DMS53 (cell line): ENCODE data around the gene LSM7.

Source experiments
- DNase-seq: peaks from one replicate; lab custom pipeline; 2025; lab: John Stamatoyannopoulos, UW

LSM7 gene

DNA sequence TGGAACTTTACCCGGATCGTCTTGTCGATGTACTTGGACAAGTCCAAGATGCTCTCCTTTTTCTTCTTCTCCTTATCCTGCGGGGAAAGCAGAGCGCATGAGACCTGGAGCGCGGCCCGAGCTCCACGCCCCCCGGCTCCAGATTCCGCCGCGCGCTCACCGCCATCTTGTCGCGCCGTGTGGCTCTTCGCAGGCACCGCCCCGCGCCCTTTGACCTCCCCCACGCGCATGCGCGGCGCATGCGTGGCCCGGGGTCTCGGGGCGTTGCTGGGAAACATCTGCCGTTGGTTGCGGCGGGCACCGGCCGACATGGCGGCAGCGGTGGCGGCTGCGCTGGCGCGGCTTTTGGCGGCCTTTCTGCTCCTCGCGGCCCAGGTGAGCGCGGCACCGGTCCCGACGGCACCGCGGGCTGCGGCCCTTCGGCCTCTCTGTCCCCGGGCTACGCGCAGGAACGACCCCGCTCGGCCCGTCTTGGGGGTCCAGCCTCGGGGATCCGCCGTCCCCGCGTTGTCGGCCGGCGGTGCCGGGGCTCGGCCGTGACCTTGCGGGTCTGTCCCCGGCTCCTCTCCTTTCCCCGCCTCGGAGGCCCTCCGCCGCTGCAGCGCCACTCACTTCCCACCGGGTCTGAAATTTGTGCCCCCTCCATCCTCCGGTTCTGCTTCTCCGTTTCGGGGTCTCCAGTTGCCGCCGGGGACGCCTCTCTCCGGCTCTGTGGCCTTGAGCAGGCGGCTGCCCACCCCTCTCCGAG lies at the start of gene LSM7, which contains the start of gene SPPL2B:
Gene LSM7 (minus strand): TSS at position 186 of the 748 bp plus-strand sequence. CDS start 20 bp downstream, at position 166.
Gene SPPL2B (plus strand): TSS at position 284 of the 748 bp plus-strand sequence. CDS start 26 bp downstream, at position 310.
- DNase-seq = peak; percentile 91

DNA sequence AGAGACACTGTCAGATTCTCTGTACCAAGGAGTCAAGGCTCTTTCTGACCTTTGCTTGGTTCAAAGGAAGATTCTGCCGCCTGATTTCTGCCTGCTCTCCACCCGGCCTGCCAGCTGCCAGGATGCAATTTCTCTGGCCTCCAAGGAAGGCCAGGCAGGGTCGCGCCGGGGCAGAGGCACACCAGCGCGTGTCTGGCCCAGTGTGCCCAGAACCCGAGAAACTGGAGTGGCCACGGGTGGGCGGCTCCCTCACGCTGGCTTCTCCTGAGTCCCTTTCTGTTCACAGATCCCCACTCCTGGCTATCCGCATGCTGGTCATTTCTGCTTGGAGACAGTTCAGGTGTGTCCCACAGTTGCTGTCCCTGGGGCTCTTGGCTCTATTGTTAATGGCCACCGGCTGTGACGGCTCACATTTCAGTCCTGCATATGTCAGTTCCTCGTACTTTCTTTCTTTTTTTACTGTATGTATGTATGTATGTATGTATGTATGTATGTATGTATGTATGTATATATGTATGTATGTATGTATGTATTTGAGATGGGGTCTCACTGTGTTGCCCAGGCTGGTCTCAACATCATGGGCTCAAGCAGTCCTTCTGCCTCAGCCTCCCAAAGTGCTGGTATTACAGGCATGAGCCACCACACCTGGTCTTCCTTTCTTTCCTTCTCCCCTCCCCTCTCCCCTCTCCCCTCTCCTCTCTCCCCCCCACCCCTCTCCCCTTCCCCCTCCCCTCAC lies 48.6 kb upstream of the LSM7 start:
- peak; percentile 65 for DNase-seq

DNA sequence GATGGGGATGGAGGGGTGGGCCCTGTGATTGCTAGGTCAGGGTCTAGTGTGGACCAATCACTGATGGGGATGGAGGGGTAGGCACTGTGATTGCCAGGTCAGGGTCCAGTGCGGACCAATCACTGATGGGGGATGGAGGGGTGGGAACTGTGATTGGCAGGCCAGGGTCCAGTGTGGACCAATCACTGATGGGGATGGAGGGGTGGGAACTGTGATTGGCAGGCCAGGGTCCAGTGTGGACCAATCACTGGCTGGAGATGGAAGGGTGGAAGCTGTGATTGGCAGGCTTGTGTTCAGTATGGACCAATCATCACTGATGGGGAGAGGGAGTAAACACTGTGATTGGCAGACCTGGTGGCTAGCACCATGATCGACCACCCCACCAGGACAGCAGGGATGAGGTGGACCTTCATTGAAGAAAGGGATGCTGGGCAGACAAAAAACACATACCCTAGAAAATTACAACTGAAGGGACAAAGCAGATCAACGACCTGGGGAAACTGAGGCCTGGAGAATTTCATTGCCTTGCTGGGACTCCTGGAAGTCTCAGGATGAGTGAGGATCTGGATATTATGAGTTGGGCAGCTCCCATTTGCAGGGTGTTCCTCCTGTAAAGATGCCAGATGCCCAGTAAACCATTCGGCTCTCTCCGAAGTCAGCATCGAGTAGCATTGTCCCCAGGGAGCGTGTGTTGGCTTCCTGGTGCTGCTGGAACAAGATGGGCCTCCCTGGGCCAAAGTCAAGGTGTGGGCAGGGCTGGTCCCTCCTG lies 47.2 kb upstream of the LSM7 start:
- DNase-seq = no peak

DNA sequence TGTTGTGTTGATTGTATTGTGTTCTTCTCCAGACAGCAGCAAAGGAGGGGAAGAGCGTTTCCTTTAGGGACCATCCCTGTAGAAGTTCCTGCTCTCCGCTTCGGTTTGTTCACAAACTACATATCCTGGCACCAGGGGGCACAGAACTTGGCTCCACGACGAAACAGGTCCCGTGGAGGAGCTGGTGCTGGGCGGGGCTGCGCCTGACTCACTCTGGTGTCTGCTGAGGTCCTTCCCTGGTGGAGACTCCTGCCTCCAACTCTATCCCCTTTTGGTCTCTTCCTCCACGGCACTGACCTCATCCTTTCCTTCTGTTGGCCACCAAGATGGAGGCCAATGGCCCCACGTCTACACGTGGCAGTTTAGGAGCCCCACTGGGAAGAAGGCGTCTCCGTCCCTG lies 46.4 kb upstream of the LSM7 start:
- DNase-seq = no peak

DNA sequence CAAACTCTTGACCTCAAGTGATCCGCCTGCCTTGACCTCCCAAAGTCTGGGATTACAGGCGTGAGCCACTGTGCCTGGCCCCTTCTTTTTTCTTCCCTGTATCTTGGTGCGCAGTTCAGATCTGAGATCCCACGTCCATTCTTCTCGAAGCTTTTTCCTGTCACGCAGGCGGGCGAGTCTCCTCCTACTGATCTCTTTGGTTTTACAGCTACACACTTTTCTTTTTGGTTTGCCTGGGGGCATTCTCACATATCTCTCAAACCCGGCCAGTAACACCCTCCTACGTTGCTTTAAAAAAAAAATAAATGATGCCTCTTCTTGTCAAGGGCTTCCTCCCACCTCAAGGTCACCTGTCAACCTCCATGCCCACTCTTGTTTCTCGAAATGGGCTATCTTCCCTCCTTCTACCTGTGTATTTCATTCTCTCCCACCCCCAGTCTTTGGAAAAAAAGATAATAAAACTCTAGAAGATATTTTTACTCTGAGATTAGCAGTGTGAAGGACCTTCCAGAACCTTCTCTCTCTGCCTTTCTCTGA lies 43.8 kb upstream of the LSM7 start:
- no peak for DNase-seq

DNA sequence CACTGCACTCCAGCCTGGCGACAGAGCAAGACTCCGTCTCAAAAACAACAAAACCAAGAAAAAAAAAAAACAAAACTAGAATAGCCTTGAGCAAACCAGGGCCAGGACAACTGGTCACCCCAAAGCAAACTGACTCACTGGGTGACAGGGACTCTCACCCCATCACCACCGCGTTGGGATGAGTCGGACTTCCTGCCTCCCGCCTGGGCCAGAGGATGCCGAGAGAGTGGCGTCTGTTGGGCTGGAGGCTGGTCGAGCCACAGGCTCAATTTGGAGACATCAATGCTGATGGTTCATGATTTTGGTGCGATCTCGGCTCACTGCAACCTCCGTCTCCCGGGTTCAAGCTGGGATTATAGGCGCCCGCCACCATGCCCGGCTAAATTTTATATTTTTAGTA lies 43.3 kb upstream of the LSM7 start:
- no peak for DNase-seq

DNA sequence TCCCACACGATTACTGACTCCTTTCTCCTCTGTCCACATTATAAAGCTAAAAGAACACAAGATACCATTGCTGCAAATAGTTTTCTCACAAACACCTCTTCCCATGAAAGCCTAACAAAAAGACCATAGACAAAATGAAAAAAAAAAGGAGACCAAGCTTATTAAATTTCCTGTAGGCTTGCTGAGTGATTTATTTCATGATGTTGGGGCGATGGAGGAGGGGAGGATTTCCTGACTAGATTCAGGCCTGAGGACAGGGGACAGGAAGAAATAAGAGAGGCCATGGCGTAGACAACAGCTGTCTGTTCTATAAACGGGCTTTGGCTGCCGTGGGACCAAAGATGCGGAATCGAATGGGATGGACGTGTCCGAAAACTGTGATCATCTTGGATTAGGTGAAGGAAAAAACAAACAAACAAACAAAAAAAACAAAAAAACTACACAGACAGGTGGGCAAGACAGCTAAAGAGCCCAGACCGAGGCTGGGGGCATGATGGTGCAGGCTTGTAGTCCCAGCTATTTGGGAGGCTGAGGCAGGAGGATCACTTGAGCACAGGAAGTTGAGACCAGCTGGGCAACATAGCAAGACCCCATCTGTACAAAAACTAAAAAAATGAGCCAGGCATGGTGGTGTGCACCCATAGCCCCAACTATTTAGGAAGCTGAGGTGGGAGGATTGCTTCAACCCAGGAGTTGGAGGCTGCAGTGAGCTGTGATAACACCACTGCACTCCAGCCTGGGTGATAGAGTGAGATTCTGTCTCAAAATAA lies 37.0 kb upstream of the LSM7 start:
- no peak for DNase-seq

DNA sequence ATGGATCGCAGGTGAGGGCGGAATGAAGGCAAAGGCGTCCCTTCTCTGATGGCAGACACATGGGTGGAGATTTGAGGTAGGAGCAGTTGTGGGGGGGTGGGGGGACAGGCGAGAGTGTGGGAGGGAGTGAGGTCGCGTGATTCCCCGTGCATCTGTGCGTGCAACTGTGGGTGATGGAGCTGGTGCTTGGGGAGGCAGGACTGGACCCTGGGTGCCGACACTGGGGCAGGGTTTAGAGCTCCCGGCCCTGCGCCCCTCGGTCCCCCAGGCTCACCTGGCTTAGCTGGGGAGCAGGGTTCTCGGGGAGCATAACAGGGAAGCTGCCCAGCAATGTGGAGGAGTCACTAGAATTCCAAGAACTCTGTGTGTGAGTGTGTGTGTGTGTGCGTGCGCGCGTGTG lies 35.0 kb upstream of the LSM7 start:
- no peak for DNase-seq

DNA sequence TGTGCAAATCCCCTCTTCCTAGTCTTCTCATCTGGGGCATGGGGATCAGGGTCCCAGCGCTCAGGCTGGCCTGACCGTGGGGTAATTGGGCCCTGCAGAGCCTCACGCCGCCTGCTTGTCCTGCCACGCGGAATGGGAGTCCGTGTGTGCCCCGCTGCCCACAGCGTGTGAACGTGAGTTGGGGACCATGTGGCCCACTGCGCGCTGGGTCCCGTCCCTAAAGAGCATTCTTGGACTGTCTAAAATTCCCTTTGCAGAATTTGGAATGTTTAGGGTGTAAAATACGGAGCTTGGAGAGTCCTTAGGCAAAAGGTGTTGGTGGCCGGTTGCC lies 34.5 kb upstream of the LSM7 start:
- no peak for DNase-seq

DNA sequence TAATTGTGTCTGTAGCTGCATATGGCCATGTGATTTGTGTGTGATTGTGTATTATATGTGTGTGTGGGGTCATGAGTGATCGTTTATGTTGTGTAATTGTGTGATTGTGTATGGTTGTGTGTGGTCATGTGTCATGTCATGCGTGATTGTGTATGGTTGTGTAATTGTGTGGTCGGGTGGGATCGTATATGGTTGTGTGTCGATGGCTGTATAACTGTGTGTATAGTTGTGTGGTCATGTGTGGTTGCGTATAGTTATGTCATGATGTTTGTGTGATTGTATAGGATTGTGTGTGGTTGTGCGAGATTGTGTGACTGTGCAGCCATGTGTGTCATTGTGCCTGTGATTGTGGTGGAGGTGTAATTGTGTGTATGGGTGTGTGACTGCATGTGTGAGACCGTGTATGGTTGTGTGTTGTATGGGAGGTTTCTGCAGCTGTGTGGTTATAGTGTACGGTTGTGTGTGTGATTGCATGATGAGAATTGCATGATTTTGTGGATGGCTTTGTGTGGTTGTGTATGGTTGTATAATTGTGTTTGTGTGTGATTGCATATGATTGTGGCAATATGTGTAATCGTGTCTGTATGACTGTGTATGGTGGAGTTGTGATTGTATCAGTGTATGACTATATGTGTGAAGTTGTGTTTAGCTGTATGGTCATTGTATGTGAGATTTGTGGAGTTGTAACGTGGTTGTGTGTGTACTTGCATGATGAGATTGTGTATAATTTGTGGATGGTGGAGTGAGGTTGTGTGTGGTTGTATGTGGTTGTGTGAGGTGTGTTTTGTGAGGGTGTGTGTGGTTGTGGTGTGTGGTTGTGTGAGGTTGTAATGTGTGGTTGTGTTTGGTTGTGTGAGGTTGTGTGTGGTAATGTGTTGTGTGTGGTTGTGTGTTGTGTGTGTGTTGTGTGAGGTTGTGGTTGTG lies 33.9 kb upstream of the LSM7 start:
- no peak for DNase-seq

DNA sequence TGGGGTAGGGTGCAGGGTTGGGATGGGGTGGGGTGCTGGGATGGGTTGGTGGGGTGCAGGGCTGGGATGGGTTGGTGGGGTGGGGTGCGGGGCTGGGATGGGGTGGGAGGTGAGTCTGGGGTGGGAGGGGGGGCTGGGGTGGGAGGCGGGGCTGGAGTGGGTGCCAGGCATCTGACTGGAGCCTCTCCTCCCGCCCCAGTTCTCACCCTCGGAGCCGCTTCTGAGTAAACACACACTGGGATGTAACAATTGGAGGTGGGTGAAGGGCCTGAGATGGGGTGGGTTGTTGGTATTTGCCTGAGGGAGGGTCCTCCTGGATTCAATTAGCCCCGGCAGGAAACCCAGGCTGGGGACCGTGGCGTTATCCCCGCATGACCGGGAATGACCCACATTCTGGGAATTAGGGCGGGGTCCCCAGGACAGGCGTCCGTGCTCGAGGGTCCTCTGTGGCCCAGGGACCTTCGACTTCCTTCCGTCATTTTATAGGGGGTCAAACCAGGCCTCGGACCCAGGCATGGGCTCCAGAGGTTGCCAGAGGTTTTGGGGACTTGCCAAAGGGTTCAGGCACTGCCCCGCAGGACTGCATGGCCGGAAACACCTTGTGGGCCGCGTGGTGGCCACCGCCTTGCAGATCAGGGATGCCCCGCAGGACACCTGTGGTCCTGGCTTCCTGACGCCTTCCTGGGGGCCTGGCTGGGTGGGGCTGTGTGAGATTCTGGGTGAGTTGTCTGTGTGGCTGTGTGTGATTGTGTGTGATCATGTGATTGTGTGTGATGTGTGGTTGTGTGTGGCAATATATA lies 33.1 kb upstream of the LSM7 start:
- DNase-seq = peak; percentile 21

DNA sequence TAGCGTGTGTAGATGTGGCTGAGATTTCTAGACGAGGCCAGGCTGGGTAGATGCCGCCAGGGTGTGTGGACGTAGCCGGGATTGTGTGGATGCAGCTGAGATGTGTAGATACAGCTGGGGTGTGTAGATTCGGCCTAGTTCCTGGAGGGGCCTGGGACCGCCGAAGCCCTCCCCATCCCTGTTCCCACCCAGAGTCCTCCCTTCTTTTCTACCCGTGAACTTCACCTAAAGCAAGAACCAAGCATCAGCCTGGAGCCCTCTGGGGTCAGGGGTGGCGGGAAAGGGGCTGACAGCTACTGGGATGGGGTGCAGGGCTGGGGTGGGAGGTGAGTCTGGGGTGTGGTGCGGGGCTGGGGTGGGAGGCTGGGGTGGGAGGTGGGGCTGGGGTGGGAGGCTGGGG lies 32.4 kb upstream of the LSM7 start:
- no peak for DNase-seq

DNA sequence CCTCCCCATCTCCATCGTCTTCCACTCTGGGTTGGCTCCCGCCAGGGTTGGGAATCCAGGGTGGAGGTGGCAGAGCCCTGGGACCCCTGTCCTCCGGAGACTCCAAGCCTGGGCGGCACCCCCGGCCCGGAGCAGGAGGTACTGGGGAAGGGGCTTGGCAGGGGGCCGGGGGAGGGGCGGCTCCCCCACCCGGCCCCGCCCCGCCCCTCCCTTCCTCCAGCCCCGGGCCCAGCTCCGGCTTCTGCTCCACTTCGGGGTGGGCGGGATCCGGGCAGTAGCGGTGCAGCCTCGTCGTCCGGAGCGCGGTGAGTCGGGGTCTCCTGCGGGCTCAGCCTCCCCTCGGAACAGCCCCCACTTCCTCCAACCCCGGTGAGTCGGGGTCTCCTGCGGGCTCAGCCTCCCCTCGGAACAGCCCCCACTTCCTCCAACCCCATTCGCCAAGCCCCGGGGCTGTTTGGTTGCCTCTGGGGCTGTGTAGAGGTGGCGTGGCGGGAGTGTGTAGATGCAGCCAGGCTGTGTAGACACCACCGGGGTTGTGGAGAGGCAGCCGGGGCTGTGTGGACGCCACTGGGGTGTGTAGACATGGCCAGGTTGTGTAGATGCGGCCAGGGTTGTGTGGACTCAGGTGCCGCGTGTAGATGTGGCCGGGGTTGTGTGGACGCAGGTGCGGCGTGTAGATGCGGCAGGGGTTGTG lies 31.8 kb upstream of the LSM7 start, which contains the start of gene TMPRSS9:
Gene TMPRSS9 (plus strand): TSS at position 274 of the 694 bp plus-strand sequence. CDS start 29,521 bp downstream, outside the sequence.
- no peak for DNase-seq

DNA sequence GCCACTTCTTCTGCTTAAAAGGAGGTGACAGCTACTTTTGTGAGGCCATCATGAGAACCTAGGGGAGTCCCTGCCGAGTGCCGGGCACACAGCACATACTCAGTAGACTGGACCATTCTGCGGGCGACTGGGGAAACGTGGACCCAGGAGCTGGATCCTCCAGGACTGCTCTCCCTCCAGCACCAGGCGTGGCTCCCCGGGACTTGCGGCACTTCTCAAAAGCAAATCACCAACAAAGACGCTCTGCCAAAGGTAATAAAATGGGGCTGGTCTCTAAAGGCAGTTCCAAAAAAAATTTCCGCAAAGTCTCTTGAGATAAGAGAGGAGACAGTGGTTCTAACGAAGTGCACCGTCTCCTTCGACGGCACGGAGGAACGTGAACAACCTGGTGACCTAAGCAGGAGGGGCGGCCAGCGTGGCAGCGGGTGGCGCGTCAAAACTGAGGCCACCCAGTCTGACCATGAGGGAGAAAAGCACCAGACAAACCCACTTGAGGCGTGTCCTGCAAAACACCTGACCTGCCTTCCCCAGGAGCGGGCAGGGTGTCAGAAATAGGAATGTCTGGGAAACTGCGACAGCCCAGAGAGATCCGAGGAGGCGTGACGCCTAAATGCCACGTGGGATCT lies 30.3 kb upstream of the LSM7 start:
- peak; percentile 28 for DNase-seq

DNA sequence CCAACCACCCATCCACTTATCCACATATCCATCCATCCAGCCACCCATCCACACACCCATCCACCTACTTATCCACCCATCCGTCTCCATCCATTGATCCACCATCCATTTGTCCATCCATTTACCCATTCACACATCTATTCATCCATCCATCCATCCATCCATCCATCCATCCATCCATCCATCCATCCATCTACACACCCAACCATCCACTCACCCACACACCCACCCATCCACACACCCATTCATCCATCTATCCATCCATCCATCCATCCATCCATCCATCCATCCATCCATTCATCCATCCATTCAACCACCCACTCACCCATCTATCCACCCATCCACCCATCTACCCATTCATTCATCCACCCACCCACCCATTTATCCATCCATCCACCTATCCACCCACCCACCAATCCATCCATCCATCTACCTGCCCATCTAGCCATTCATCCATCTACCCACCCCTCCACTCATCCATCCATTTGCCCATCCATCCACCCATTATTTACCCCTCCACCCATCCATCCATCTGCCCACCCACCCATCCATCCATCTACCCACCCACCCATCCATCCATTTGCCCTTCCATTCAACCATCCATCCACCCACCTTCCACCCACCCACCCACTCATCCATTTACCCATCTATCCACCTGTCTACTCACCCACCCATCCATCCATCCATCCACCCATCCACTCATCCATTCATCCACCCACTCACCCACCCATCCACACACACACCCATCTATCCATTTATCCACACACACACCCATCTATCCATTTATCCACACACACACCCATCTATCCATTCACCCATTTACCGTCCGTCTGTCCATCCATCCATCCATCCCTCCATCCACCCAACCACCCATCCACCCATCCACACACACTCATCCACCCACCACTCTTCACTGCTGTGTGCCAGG lies 29.2 kb upstream of the LSM7 start:
- no peak for DNase-seq

DNA sequence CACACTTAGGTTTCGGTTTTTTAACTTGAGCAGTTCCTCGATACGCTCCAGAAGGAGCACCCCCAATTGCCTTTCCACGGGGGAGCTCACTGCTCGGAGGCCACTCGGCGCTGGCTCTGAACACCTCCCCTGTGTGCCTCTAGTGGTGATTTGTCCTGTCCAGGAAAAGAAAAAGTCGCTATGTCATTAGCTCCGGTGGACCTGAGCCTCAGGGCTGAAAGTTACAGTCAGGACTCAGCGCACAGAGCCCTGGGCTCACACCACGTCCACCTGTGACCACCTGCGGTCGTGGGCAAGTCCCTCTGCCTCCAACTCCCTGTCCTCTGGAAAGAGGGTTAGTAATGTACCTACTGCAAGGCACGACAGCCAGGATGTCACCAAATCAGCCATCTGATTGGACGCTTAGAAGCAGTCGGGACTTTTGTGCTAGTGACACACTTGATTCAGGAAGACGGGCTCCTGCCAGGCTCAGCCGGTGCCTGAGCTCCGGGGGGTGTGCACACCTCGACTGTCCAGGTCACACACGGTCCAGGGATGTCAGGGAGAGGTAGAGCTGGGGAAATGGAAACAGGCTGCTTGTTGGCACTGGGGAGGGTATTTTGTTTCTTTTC lies 27.8 kb upstream of the LSM7 start:
- no peak for DNase-seq
